ENCODE data around the gene PCDHGA1. TPM values are rescaled to one million over a fixed set of nuclear protein-coding genes. Genes with fewer than 3 reads are reported as not detected.

The PCDHGA1 gene
- total RNA-seq, 1 donor from 2014 or later: under 0.01 TPM

DNA sequence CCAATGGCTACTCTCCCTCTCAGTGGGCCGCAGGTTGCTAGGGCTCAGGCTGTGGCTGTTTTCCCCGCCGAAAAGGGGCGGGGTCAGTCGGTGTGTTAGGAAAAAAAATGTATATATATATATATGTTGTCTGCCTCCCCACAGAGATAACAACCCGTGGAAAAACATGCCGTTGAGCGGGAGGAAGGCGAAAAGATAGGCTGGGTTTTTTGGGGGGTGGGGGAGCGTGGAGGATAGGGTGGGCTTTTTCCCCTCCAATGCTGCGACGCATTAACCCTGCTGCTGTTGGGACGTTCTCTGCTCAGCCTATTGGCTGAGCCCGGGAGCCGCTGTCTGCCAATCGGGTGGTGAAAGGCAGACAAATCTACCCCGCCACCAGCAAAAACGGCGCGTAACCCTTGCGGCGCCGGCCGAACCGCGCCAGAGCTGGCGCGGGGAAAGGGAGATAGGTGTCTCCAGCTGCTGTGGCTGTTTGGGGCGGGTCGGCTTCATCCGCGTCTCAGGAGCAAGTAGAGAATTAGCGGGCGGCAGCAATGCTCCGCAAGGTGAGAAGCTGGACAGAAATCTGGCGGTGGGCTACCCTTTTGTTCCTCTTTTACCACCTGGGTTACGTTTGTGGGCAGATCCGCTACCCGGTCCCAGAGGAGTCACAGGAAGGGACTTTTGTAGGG is 154.5 kb downstream of the PCDHGA1 start, which contains the start of gene PCDHGC4:
TSS of gene PCDHGC4 (plus strand) at position 390 of the 671 bp plus-strand sequence. CDS start at position 534, 144 bp downstream.
- H3K36me3 ChIP-seq (ENCODE audit: control insufficient read depth, insufficient read depth, low read length): peaks cover 5% of the 10 kb centered on the region
- TF ChIP-seq, protein P1, sequence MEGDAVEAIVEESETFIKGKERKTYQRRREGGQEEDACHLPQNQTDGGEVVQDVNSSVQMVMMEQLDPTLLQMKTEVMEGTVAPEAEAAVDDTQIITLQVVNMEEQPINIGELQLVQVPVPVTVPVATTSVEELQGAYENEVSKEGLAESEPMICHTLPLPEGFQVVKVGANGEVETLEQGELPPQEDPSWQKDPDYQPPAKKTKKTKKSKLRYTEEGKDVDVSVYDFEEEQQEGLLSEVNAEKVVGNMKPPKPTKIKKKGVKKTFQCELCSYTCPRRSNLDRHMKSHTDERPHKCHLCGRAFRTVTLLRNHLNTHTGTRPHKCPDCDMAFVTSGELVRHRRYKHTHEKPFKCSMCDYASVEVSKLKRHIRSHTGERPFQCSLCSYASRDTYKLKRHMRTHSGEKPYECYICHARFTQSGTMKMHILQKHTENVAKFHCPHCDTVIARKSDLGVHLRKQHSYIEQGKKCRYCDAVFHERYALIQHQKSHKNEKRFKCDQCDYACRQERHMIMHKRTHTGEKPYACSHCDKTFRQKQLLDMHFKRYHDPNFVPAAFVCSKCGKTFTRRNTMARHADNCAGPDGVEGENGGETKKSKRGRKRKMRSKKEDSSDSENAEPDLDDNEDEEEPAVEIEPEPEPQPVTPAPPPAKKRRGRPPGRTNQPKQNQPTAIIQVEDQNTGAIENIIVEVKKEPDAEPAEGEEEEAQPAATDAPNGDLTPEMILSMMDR (IDR thresholded peaks at IDR 0.05; ENCODE audit: insufficient read depth, low read length, severe bottlenecking): no peak
- H3K27me3 ChIP-seq (ENCODE audit: control insufficient read depth, insufficient read depth, low read length): no peaks in the 10 kb centered on the region
- peak within 1 kb of the TSS; percentile 26 for H3K4me3 ChIP-seq (ENCODE audit: low read depth, low read length)
- no peak for FAIRE-seq
- no peak for DNase-seq (ENCODE audit: low read depth)

DNA sequence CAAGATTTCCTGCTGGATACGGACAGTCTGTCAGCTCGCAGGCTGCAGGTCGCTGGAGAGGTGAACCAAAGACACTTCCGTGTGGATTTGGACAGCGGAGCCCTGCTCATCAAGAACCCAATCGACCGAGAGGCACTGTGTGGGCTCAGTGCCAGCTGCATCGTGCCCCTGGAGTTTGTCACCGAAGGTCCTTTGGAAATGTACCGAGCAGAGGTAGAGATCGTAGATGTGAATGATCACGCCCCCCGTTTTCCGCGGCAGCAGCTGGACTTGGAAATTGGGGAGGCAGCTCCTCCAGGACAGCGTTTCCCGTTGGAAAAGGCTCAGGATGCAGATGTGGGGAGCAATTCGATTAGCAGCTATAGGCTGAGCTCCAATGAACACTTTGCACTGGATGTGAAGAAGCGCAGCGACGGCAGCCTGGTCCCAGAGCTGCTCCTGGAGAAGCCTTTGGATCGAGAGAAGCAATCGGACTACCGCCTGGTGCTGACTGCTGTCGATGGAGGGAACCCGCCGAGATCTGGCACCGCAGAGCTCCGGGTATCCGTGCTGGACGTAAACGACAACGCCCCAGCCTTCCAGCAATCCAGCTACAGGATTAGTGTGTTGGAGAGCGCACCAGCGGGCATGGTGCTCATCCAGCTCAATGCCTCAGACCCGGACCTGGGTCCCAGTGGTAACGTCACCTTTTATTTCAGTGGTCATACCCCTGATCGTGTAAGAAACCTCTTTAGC is 155.2 kb downstream of the PCDHGA1 start:
- no peak overlapping the region for H3K4me3 ChIP-seq (ENCODE audit: low read depth, low read length)
- TF ChIP-seq, protein P1 (IDR thresholded peaks at IDR 0.05; ENCODE audit: insufficient read depth, low read length, severe bottlenecking): no peak
- H3K27me3 ChIP-seq (ENCODE audit: control insufficient read depth, insufficient read depth, low read length): no peaks in the 10 kb centered on the region
- FAIRE-seq (peak; percentile 23), DNase-seq (ENCODE audit: low read depth) (no peak)
- H3K36me3 ChIP-seq (ENCODE audit: control insufficient read depth, insufficient read depth, low read length): peaks cover 5% of the 10 kb centered on the region

DNA sequence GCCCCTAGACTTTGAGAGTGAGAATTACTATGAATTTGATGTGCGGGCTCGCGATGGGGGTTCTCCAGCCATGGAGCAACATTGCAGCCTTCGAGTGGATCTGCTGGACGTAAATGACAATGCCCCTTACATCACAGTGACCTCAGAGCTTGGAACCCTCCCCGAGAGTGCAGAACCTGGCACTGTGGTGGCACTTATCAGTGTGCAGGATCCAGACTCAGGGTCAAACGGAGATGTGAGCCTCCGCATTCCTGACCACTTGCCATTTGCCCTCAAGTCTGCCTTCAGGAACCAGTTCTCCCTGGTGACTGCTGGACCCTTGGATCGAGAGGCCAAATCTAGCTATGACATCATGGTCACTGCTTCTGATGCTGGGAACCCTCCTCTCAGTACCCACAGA is 155.8 kb downstream of the PCDHGA1 start:
- Histone ChIP-seq H3K4me3 (ENCODE audit: low read depth, low read length) (no peak overlapping the region), H3K27me3 (ENCODE audit: control insufficient read depth, insufficient read depth, low read length) (peaks cover 3% of the 10 kb centered on the region), H3K36me3 (ENCODE audit: control insufficient read depth, insufficient read depth, low read length) (peaks cover 5% of the 10 kb centered on the region)
- FAIRE-seq (peak; percentile 90), DNase-seq (ENCODE audit: low read depth) (no peak)
- TF ChIP-seq, protein P1 (IDR thresholded peaks at IDR 0.05; ENCODE audit: insufficient read depth, low read length, severe bottlenecking): no peak

DNA sequence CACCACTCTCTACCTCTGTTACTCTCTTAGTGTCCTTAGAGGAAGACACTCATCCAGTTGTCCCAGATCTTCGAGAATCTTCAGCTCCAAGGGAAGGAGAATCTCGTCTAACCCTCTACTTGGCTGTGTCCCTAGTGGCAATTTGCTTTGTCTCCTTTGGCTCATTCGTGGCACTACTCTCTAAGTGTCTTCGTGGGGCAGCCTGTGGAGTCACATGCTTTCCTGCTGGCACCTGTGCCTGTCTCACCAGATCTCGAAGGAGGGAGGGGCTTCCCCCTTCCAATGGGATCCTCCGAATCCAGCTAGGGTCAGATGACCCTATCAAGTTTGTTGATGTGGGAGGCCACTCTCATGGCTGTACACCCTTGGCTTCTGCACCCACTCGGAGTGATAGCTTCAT is 156.8 kb downstream of the PCDHGA1 start:
- TF ChIP-seq, protein P1 (IDR thresholded peaks at IDR 0.05; ENCODE audit: insufficient read depth, low read length, severe bottlenecking): no peak
- FAIRE-seq (peak; percentile 70), DNase-seq (ENCODE audit: low read depth) (no peak)
- Histone ChIP-seq H3K4me3 (ENCODE audit: low read depth, low read length) (no peak overlapping the region), H3K27me3 (ENCODE audit: control insufficient read depth, insufficient read depth, low read length) (peaks cover 4% of the 10 kb centered on the region), H3K36me3 (ENCODE audit: control insufficient read depth, insufficient read depth, low read length) (peaks cover 5% of the 10 kb centered on the region)

DNA sequence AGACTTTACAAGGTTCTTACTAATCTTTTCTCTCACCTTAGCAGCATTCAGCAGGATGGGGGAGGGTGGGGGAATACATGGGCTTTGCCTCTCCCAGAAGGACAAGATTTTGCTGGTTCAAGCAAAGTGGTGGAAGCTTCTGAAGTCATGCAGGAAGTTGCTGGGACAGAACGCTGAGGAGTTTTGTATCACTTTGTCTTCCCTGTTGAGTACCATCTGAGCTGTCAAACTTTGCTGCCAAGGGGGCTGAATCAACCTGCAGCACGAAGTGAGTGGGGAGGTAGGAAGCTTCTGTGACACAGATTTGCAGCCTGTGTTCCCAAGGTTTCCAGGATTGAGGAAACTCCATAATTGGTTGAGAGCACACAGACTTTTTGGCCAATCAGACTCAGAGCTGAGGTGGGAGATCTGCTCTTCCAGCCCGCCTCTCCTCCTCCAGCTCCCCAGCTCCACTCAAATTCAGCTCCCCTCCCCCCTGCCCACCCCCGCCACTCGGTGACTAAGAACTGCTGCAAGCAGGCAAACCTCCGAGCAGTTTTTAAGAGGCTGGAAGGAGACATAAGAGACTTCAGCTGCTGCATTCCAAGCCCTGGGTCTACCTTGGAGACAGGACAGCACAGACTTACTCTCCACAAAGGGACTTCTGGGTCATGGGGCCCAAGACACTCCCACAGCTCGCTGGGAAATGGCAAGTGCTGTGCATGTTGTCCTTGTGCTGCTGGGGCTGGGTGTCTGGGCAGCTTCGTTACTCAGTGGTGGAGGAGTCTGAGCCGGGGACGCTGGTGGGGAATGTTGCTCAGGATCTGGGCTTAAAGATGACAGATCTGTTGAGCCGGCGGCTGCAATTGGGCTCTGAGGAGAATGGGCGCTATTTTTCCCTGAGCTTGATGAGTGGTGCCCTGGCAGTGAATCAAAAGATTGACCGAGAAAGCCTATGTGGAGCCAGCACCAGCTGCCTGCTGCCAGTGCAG is 158.6 kb downstream of the PCDHGA1 start, which contains the start of gene PCDHGC5:
TSS of gene PCDHGC5 (plus strand) at position 491 of the 971 bp plus-strand sequence. CDS start at position 651, 160 bp downstream.
- FAIRE-seq: peak; percentile 95

More for the DNA sequence above, 158.6 kb downstream of the PCDHGA1 start, which contains the start of gene PCDHGC5:
- TF ChIP-seq, protein P1 (IDR thresholded peaks at IDR 0.05; ENCODE audit: insufficient read depth, low read length, severe bottlenecking): no peak
- DNase-seq (ENCODE audit: low read depth): peak; percentile 93
- Histone ChIP-seq H3K4me3 (ENCODE audit: low read depth, low read length) (no peak within 1 kb of the TSS), H3K27me3 (ENCODE audit: control insufficient read depth, insufficient read depth, low read length) (peaks cover 6% of the 10 kb centered on the region), H3K36me3 (ENCODE audit: control insufficient read depth, insufficient read depth, low read length) (peaks cover 5% of the 10 kb centered on the region)

Measured in bronchial epithelial cell (primary cell).